NCI-H1417 treated with DMSO at 0.1 percent for 48 hours (cell line): ENCODE measurements around the gene HSPG2.
"Not testable (repeated sequence)": the region's sequence is repeated elsewhere in the genome, so short reads cannot be mapped to it uniquely, and the experiment has no call there.

Experiments used
- DNase-seq: peaks from one replicate; lab custom pipeline; 2025; lab: John Stamatoyannopoulos, UW

HSPG2 gene

DNA sequence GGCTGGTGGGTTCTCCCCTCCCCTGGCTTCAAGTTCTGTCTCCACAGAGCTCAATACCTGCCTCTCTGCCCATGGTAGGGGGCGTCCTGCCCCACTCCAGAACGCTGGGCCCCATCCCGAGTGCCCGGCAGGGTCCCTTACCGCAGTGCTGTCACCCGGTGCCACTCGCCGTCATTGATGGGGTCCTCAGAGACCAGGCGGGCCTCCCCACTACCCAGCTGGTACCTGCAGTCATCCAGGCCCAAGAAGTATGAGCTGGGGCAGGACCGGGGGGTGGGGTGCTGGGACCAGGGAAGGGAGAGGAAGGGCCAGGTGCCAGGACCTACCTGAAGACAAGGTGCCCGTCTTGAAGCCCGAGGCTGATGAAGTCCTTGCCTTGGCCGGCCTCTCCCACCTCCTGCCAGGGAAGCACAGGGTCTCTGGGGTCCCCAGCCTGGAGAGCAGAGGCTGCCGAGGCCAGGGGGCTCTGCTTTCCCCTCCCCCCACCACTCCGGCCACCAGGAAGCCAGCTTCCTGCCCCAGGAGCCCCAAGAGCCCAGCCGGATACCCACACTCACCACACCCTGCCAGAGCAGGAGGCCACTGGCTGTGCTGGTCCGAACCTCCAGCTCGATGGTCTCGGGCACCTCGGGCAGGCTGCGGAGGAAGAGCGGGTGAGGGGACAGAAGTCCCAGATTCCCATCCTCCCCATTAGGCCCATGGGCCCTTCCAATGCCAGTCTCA is 113.0 kb downstream of the HSPG2 start:
- DNase-seq: no peak

DNA sequence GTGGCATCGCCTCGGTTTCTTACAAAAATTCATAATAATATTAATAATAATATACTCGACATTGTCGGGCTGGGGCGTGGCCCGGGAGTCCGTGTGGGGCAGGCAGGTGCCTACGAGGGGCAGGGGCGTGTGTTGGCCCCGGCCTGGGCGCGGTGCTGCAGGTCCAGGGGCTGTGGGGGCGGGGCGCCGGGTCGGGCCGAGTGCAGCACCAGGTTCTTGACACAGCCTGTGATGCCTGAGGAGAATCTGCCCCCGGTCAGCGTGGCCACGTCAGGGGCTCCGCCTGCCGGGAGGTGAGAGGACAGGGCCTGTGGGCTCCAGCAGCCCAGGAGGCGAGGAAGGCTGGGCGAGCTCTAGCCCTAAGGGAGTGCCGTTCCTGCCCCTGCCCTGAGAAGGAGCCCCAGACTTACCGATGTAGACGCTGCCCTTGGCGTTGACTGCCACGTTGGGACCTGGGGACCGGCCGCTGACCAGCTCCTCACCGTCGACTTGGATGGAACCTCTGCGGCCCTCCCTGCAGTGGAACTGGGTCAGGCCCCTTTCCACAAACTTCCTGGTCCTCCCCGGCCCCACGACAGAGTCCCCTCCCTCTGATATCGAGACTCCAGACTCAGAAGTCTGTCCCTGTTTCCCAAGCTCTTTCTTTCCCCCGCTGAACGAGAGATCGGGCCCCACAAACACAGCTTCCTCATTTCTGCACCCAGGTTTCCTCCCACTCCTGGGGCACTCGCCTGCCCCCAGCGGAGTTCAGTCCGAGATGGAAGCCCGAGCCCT is 113.7 kb downstream of the HSPG2 start:
- no peak for DNase-seq

DNA sequence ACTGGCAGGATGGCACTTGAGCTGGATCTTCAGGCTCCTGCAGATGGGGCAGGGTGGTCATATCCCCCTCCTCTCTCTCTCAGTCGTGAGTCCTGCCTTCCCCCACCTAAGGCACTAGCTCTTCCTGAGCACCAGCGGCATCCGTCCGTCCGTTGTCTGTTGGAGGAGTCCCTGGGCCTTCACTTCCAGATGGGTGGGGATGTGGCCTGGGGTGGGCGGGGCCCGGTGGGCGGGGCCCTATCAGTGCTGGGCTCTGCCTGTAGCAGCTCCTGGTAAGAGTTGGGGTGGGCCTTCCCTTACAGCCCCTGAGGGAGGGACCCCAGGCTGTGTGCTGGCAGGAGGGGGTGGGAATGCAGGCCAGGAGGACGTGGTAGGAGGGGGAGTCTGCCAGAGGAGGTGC is 114.8 kb downstream of the HSPG2 start:
- no peak for DNase-seq

DNA sequence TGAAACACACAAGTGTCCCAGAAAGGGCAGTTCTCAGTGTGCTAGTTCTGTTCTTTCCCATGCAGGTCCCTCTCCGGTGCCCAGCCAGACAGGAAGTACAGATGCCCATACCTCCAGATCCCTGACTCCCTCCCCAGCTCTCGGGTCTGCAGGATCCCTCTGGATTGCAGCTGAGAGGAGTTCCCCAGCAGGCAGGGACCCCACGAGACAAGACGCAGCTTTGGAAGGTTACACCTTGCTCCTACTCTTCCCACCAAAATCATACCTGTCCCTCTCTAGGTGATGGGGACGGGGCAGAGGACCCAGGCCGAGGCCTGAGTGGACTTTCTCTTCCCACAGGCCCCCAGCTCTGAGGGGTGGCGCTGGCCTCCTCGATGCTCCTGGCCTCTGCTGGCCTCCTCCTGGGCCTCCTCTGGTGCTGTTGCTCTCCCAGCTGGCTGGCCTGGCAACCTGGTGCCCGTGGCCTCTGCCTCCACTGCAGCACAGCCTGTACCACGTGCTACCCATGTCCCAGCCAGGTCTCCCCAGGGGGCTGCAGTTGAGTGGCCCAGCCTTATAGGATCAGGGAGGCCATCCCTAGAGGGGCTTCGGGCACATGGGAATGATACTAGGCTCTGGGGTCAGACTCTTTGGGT is 115.6 kb downstream of the HSPG2 start:
- DNase-seq: no peak

DNA sequence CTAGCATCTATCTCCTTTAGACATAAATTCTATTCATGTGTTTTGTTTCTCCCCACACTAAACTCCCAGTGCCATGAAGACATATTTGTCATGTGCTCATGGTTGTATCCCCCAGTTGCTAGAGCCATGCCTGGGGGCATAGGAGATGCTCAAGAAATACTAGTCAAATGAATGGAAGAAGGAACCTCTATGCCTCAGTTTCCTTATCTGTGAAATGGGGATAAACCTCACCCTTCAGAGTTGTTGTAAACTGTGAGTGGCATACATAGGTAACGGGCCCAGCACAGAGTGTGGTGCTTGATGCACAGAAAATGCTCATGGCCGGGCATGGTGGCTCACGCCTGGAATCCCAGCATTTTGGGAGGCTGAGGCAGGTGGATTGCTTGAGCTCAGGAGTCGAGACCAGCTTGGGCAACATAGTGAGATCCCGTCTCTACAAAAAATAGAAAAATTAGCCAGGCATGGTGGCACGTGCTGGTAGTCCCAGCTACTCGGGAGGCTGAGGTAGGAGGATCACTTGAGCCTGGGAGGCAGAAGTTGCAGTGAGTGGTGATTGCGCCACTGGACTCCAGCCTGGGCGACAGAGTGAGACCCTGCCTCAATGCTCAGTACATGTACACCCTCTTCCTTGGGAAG is 116.4 kb downstream of the HSPG2 start:
- DNase-seq: no peak

DNA sequence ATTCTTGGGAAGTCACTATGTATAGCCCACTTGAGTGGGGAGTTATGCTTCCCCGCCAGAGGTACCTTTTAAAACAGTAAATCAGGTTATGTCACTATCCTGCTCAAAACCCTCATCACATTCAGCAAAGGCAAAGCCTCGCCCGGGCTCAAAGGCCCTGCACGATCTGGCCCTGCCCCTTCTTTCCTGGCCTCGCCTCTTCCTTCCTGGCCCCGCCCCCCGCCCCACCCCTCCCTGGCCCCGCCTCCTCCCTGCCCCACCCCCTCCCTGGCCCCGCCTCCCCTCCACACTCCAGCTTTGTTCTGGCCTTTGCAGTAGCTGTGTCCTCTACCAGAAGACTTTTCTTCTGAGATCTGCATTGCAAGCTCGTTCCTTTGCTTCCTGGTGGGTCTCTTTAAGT is 118.5 kb downstream of the HSPG2 start:
- no peak for DNase-seq

DNA sequence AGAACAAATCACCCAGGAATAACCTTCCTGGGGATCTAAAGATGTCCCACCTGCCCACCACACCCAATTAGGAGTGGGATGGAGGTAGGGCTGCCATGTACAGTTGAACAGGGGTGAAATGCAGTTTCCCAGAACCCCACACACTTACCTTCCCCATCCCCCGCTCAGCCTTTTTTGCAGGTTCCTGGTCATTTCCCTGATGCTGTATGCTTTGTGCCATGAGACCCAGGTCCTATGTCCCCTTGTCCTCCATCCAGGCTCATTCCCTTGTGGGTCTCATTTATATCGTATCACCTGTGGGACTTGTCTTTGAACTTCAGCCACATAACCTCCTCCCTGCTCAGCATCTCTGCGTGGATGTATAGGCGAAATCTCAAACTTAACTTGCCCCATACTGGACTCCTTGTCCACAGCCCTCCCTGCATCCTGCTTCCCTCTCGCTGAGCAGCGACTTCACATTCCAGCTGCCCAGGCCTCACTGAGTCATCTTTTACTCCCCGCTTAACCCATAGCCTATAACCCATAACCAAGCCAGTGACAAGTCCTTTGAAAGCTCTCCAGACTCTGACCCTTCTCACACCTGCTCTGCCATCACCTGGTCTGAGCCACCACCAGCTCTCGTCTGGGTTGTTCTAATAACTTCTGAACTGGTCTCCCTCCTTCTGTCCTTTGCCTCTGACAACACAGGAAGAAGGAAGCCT is 120.4 kb downstream of the HSPG2 start:
- DNase-seq: no peak

DNA sequence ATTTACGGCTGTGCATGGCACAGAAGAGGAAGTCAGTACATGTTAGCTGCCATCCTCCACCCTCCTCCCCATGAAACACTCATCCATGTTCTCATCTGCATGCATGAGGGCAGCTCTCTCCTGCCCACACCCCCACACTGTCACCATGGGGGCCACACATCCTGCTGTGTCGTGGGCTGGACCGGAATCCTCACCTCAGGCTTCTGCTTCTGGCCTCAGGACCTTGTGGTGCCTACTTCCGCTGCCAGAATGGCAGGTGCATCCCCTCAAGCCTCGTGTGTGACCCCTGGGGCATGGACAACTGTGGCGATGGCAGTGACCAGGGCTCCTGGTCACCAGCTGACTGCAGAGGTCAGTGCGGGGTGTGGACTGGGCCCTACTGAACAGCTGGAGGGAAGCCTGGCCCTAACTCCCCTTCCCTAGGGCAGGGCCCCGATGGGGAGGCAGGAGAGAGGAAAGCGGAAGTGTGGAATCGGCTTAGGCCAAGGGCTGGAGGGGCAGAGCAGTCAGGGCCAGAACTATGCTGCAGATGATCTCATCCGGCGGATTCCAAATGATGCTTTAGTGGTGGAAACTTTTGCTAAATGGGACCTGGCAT is 121.3 kb downstream of the HSPG2 start:
- no peak for DNase-seq

DNA sequence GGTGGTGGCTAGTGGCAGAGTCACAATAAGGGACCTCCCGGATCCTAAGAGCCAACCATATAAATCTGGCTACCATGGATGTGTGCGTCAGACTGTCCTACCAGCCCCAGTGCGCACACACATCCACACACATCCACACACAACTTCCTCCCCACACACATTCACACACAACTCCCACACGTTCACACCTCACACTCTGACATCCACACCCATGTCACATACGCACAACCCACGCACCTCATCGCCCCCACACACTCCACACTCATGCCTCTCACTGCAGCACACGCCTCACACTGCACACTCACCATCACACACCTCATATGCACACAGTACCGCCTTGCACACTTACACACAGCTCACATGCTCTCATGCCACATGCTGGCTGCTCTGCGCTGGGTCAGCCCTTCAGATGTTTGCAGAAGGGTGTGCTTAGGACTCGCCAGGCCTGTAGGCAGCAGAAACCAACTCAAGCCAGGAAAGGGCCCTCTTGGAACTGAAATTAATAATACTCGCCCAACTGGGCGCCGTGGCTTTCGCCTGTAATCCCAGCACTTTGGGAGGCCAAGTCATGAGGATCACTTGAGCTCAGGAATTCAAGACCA is 122.0 kb downstream of the HSPG2 start:
- DNase-seq: no peak

DNA sequence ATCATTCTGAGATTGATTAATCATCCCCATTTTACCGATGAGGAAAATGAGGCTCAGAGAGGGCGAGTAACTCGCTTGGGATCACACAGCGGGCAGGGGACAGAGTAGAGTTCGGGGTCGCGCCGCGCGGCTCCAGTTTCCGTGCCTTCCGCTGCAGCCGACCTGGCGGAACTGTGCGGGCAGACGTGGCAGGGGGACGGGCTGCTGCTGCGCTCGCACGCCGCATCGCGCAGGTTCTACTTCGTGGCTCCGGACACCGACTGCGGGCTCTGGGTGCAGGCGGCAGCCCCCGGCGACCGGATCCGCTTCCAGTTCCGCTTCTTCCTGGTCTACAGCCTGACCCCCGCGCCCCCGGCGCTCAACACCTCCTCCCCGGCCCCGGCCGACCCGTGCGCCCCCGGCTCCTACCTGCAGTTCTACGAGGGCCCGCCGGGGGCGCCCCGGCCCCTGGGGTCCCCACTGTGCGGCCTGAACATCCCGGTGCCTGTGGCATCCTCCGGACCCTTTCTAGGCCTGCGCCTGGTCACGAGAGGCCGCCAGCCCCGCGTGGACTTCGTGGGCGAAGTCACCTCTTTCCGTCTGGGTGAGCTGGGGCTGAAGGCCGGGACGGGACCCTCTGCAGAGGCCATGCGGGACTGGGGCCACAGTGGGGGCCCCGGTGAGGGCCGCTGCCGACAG is 122.7 kb downstream of the HSPG2 start:
- DNase-seq: no peak

DNA sequence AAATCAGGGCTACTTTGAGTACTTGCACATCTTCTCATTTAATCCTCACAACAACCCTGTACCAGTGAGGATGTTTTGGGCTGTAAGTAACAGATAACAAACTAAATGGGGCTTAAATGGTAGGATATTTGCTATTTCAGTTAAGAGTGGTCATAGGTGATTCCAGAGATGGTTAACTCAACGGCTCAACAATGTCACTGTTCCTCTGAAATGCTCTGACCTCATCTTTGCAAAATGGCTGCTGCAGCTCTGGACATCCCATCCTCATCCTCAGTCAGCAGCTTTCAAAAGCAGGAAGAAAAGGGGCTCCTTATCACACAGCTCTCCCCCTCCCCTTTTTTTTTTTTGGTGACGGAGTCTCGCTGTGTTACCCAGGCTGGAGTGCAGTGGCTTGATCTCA is 123.6 kb downstream of the HSPG2 start:
- DNase-seq: no peak

DNA sequence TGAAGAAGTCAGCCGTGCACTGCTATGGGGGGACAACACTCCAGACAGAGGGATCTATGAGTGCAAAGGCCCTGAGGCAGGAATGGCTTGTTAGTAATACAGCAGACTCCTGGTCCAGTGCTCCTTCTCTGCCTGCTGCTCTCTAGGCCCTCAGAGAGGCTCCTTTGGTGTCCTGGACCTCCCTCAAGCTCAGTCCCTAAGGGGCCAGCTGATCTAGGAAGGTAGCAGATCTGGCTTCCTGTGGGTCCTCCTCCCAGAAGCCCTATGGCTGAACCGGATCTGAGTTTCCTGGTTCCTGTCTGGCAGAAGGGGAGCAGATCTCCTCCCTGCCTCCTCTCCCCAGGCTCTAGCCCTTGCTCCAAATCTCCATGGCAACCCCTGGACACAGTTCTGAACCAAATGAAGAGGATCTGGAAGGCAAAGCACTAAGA is 125.2 kb downstream of the HSPG2 start, which contains the start of gene LDLRAD2:
Gene LDLRAD2 (plus strand): TSS at position 391 of the 431 bp plus-strand sequence. CDS start 187 bp downstream, outside the sequence.
- no peak for DNase-seq

DNA sequence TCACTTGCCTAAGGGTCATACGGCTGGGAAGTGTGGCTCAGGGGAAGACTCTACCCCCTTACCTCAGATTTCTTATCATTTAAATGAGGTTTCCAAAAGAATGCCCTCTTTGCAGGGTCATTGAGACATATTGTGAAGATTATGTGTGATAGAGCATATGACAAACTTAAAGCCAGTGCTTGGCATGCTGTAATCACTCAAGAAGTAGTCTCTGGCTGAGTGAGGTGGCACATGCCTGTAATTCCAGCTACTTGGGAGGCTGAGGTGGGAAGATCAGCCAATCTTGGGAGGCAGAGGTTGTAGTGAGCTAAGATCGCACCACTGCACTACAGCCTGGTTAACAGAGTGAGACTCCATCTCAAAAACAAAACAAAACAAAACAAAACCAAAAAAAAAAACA is 132.6 kb downstream of the HSPG2 start:
- DNase-seq: no peak

DNA sequence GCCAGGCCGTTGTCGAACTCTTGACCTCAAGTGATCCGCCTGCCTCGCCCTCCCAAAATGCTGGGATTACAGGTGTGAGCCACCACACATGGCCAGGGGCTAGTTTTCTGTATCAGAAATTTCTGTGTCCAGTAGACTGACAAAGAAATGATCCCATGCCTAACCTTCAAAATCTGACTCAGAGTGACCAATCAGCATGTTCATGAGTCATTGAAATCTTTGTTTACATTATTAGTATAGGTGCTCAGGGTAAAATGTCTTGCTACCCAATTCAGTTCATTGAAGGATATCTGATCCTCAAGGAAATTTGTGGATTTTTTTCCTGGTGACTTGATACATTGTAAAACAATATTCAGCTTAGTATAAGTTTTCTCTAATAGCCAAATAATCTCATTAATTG is 136.0 kb downstream of the HSPG2 start:
- DNase-seq: no peak

DNA sequence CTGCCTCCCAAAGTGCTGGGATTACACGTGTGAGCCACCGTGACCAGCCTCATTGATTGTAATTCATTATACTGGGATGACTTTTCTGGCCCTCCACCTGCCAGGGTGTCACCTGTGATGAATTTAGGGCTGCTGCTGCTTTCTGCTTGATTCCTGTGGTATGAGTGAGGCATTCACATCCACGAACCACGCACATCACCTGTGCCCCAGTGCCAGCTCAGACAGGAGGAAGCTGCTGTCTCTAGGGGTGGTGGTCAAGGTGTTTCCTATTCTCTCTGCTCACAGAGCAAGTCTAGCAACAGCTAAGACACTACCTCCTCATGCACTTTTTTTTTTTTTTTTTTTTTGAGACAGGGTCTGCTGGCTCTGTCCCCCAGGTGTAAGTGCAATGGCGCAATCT is 137.4 kb downstream of the HSPG2 start:
- DNase-seq: no peak

DNA sequence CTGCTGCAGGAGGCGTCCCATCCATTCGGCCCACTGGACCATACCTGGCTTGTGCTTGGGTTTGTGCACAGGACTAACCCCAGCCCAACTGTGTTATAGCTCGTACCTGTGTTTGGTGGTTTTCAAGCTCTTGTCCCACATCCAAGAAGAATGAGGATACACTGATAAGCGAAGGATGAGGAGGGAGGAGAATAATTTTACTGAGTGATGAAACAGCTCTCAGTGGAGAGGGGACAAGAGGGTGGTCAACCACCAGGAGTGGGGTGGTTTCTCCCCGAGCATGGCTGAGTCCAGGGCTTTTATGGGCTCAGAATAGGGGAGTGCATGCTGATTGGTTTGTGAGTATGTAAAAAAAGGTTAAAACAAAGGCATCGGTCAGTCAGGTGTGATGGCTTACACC is 142.0 kb downstream of the HSPG2 start:
- DNase-seq: no peak

DNA sequence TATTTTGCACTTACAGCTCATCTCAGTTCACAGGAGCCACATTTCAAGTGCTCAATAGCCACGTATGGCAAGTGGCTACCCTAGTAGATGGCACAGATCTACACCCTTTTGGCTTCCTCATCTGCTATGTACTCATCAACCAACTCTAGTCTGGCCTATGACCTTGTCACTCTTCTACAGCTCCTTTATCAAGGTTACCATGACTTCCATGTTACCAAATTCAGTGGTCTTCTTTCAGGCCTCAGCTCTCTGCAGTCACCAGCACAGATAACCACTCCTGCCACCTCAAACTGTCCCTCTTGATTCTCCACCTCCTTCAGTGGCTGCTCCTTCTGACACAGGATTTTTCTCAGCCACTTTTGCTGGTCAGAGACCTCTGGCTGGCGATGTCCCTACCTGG is 142.5 kb downstream of the HSPG2 start:
- DNase-seq: no peak

DNA sequence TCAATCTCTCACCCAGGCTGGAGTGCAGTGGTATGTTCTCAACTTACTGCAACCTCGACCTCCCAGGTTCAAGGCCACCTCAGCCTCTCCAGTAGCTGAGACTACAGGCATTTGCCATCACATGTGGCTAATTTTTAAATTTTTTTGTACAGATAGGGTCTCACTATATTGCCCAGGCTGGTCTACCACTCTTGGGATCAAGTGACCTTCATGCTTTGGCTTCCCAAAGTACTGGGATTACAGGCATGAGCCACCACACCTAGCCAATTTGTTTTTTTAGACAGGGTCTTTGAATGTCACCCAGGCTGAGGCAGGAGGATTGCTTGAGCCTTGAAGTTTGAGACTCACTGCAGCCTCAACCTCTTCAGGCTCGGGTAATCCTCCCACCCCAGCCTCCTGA is 144.0 kb downstream of the HSPG2 start:
- no peak for DNase-seq

DNA sequence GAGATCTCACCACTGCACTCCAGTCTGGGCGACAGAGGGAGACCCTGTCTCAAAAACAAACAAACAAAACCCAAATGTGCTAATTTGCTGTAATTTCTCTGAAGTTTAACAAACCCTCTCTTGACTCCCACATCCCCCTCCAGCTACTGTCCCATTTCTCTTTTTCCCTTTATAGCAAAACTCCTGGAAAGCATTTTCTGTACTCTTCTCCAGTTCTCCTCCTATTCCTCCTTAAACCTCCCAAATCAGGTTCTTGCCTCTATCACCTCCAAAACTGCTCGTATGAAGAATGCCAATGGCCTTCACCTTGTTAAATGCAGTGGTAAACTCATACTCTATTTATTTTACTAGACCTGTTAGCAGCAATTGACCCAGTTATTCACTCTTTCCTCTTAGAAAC is 150.5 kb downstream of the HSPG2 start:
- no peak for DNase-seq

DNA sequence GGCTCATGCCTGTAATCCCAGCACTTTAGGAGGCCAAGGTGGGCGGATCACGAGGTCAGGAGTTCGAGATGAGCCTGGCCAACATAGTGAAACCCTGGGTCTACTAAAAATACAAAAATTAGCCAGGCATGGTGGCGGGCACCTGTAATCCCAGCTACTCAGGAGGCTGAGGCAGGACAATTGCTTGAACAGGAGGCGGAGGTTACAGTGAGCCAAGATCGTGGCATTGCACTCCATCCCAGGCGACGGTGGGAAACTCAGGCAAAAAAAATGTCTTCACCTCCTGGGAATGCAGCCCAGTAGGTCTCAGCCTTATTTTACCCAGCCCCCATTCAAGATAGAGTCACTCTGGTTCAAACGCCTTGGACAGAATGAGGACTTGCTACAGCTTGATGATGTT is 151.3 kb downstream of the HSPG2 start:
- not testable (repeated sequence) for DNase-seq
